Measurements from ENCODE around the gene CLIP2. TPM values are rescaled to one million over a fixed set of nuclear protein-coding genes. Genes with fewer than 3 reads are reported as not detected.
A peak's percentile ranks its signal among the peaks of the same experiment; 100 is the strongest.
"Not testable (repeated sequence)": the region's sequence is repeated elsewhere in the genome, so short reads cannot be mapped to it uniquely, and the experiment has no call there.

Gene CLIP2
- total RNA-seq, 1 experiment from 2014 or later: 39.9 TPM

GRCh38 chr7:74387606-74388005 lies 98.4 kb downstream of the CLIP2 start:
- in situ Hi-C loops (cut with HindIII; ENCODE audit: low pct_unique_long_range_greater_than_20kb, low sequenced_read_pairs): no loop called here
- H3K4me1 ChIP-seq (ENCODE audit: control insufficient read depth, insufficient read depth, low read length): no peaks in the 10 kb centered on the region
- DNase-seq (ENCODE audit: low read depth, low spot score): no peak
- intact Hi-C loops (cut with micrococcal nuclease; ENCODE audit: unreplicated experiment): no loop called here
- BruUV-seq (replicated peaks): no TSS peak
- POLR2A ChIA-PET: no interaction called here
- TF ChIP-seq REST (IDR thresholded peaks at IDR 0.05; ENCODE audit: insufficient read depth in 1 of 2, low read depth in 2 of 2, low read length in 1 of 2): no peak
- no peak for TF ChIP-seq TCF7L2 (IDR thresholded peaks at IDR 0.05; ENCODE audit: low read depth, low read length)
- TF ChIP-seq, protein P1, sequence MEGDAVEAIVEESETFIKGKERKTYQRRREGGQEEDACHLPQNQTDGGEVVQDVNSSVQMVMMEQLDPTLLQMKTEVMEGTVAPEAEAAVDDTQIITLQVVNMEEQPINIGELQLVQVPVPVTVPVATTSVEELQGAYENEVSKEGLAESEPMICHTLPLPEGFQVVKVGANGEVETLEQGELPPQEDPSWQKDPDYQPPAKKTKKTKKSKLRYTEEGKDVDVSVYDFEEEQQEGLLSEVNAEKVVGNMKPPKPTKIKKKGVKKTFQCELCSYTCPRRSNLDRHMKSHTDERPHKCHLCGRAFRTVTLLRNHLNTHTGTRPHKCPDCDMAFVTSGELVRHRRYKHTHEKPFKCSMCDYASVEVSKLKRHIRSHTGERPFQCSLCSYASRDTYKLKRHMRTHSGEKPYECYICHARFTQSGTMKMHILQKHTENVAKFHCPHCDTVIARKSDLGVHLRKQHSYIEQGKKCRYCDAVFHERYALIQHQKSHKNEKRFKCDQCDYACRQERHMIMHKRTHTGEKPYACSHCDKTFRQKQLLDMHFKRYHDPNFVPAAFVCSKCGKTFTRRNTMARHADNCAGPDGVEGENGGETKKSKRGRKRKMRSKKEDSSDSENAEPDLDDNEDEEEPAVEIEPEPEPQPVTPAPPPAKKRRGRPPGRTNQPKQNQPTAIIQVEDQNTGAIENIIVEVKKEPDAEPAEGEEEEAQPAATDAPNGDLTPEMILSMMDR (IDR thresholded peaks at IDR 0.05): no peak
- no peak for TF ChIP-seq POLR2AphosphoS5 (IDR thresholded peaks at IDR 0.05; ENCODE audit: low read depth, low read length)
- no peak for TF ChIP-seq SIN3A (IDR thresholded peaks at IDR 0.05; ENCODE audit: borderline replicate concordance, insufficient read depth, low read depth, low read length)
- no peak overlapping the region for H3K27ac ChIP-seq (ENCODE audit: low read length)
- no peak overlapping the region for H3K4me3 ChIP-seq (ENCODE audit: low read depth in 2 of 2, low read length in 2 of 2)
- H3K36me3 ChIP-seq (ENCODE audit: control insufficient read depth, insufficient read depth, low read length): no peaks in the 10 kb centered on the region
- ATAC-seq: no peak
- H3K9me3 ChIP-seq (ENCODE audit: control insufficient read depth, insufficient read depth, low read depth, low read length): no peaks in the 10 kb centered on the region
- H3K27me3 ChIP-seq (ENCODE audit: control insufficient read depth, insufficient read depth, low read length): no peaks in the 10 kb centered on the region
- CTCF ChIA-PET: no interaction called here

DNA sequence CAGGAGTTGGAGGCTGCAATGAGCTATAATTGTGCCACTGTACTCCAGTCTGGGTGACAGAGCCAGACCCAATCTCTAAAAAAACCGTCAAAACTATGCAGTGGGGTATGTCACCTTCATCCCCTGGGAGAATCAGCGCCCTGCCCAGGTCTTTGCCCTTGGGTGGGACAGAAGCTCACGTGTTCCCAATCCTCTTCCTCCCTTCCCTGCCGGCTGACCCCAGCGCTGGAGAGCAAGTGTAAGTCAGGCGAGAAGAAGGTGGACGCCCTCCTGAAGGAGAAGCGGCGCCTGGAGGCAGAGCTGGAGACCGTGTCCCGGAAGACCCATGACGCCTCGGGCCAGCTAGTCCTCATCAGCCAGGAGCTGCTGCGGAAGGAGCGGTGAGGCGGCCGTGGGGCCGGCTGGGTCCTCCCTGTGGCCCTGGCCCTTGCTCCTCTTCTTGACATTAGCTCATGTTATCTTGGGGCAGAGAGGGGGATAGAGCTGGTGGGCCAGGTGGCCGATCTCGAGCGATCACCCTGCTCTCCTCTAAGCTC lies 99.7 kb downstream of the CLIP2 start:
- in situ Hi-C loops (cut with HindIII; ENCODE audit: low pct_unique_long_range_greater_than_20kb, low sequenced_read_pairs): no loop called here
- no TSS peak for BruUV-seq (replicated peaks)
- Histone ChIP-seq H3K4me3 (ENCODE audit: low read depth in 2 of 2, low read length in 2 of 2) (no peak overlapping the region), H3K27ac (ENCODE audit: low read length) (no peak overlapping the region), H3K36me3 (ENCODE audit: control insufficient read depth, insufficient read depth, low read length) (no peaks in the 10 kb centered on the region), H3K9me3 (ENCODE audit: control insufficient read depth, insufficient read depth, low read depth, low read length) (no peaks in the 10 kb centered on the region), H3K4me1 (ENCODE audit: control insufficient read depth, insufficient read depth, low read length) (no peaks in the 10 kb centered on the region), H3K27me3 (ENCODE audit: control insufficient read depth, insufficient read depth, low read length) (no peaks in the 10 kb centered on the region)
- ChIA-PET CTCF (interaction anchor here (0.6 kb wide), 1 partner anchor 124 kb away, joined by 3 read pairs; no protein-coding TSS in a partner anchor), POLR2A (no interaction called here)
- DNase-seq (ENCODE audit: low read depth, low spot score) (no peak), ATAC-seq (no peak)
- TF ChIP-seq TCF7L2 (IDR thresholded peaks at IDR 0.05; ENCODE audit: low read depth, low read length): no peak
- TF ChIP-seq, protein P1 (IDR thresholded peaks at IDR 0.05): no peak
- no peak for TF ChIP-seq SIN3A (IDR thresholded peaks at IDR 0.05; ENCODE audit: borderline replicate concordance, insufficient read depth, low read depth, low read length)
- no peak for TF ChIP-seq REST (IDR thresholded peaks at IDR 0.05; ENCODE audit: insufficient read depth in 1 of 2, low read depth in 2 of 2, low read length in 1 of 2)
- no peak for TF ChIP-seq POLR2AphosphoS5 (IDR thresholded peaks at IDR 0.05; ENCODE audit: low read depth, low read length)
- intact Hi-C loops (cut with micrococcal nuclease; ENCODE audit: unreplicated experiment): no loop called here

- in situ Hi-C loops (cut with HindIII; ENCODE audit: low pct_unique_long_range_greater_than_20kb, low sequenced_read_pairs); H3K27me3 ChIP-seq (ENCODE audit: control insufficient read depth, insufficient read depth, low read length); BruUV-seq (replicated peaks); H3K36me3 ChIP-seq (ENCODE audit: control insufficient read depth, insufficient read depth, low read length); intact Hi-C loops (cut with micrococcal nuclease; ENCODE audit: unreplicated experiment); H3K9me3 ChIP-seq (ENCODE audit: control insufficient read depth, insufficient read depth, low read depth, low read length); DNase-seq (ENCODE audit: low read depth, low spot score); H3K4me3 ChIP-seq (ENCODE audit: low read depth in 2 of 2, low read length in 2 of 2); H3K4me1 ChIP-seq (ENCODE audit: control insufficient read depth, insufficient read depth, low read length); H3K27ac ChIP-seq (ENCODE audit: low read length): not testable (repeated sequence)
- ATAC-seq: peak; percentile 85
- ChIA-PET CTCF (interaction anchor here (0.6 to 2.5 kb wide), 2 partner anchors 188 to 496 kb away, joined by 5 to 14 read pairs; no protein-coding TSS in a partner anchor), POLR2A (interaction anchor here (0.6 kb wide), 2 partner anchors 44 to 67 kb away, joined by 3 to 10 read pairs; no protein-coding TSS in a partner anchor)
Measured at GRCh38 chr7:74393722-74394121, 104.5 kb downstream of the CLIP2 start.

Data from Panc1 (cell line).